ENCODE data around the gene KIF7. TPM values are rescaled to one million over a fixed set of nuclear protein-coding genes. Genes with fewer than 3 reads are reported as not detected.

KIF7 gene
- total RNA-seq, 4 donors from 2014 or later: 6.8 to 10.1 (median 8.3) TPM

- no peaks in the 10 kb centered on the region for H3K36me3 ChIP-seq
- DNase-seq: no peak
- H3K27ac ChIP-seq: peak overlapping the region; percentile 78 to 87 (median 81)
- H3K4me3 ChIP-seq (replicated peaks in 1 of 3): no peak overlapping the region
- no peaks in the 10 kb centered on the region for H3K9me3 ChIP-seq
- WGBS, 2 donors: 83 to 95% methylated on average over 2 to 3 of the region's 8 CpGs
- H3K4me1 ChIP-seq: peaks cover 18 to 29% of the 10 kb centered on the region in 2 donors
- no peaks in the 10 kb centered on the region for H3K27me3 ChIP-seq
- TF ChIP-seq POLR2A (IDR thresholded peaks at IDR 0.05): no peak
- TF ChIP-seq CTCF (IDR thresholded peaks at IDR 0.05): no peak
- intact Hi-C loops (cut with DNase I): no loop called here
Measured at GRCh38 chr15:89666184-89666857, 11.1 kb upstream of the KIF7 start.

- peak overlapping the region; percentile 78 to 87 (median 81) for H3K27ac ChIP-seq
- H3K27me3 ChIP-seq: no peaks in the 10 kb centered on the region
- TF ChIP-seq CTCF (IDR thresholded peaks at IDR 0.05): no peak
- TF ChIP-seq POLR2A (IDR thresholded peaks at IDR 0.05): peak in 1 of 2 donors; percentile 35
- peak overlapping the region in 1 of 3 donors; percentile 25 for H3K4me3 ChIP-seq (replicated peaks in 1 of 3)
- DNase-seq: peak; percentile 48 to 50
- WGBS, 2 donors: 1 to 12% methylated on average over 15 to 25 of the region's 72 CpGs
- intact Hi-C loops (cut with DNase I): no loop called here
- no peaks in the 10 kb centered on the region for H3K36me3 ChIP-seq
- H3K9me3 ChIP-seq: no peaks in the 10 kb centered on the region
- H3K4me1 ChIP-seq: peaks cover 18 to 29% of the 10 kb centered on the region in 2 donors
Measured at GRCh38 chr15:89665449-89666181, 10.3 kb upstream of the KIF7 start.

GRCh38 chr15:89664441-89665350, 9.4 kb upstream of the KIF7 start:
- H3K27ac ChIP-seq: peak overlapping the region; percentile 78 to 87 (median 81)
- intact Hi-C loops (cut with DNase I): no loop called here
- H3K27me3 ChIP-seq: no peaks in the 10 kb centered on the region
- TF ChIP-seq POLR2A (IDR thresholded peaks at IDR 0.05) (no peak), CTCF (IDR thresholded peaks at IDR 0.05) (no peak)
- peaks cover 18 to 29% of the 10 kb centered on the region in 2 donors for H3K4me1 ChIP-seq
- no peaks in the 10 kb centered on the region for H3K36me3 ChIP-seq
- whole genome bisulfite sequencing, 2 donors: 55 to 66% methylated on average over 13 of the region's 13 CpGs
- no peaks in the 10 kb centered on the region for H3K9me3 ChIP-seq
- peak overlapping the region in 1 of 3 donors; percentile 25 for H3K4me3 ChIP-seq (replicated peaks in 1 of 3)
- peak; percentile 57 to 64 for DNase-seq

- no peak overlapping the region for H3K4me3 ChIP-seq (replicated peaks in 1 of 3)
- TF ChIP-seq CTCF (IDR thresholded peaks at IDR 0.05): no peak
- no peak for TF ChIP-seq POLR2A (IDR thresholded peaks at IDR 0.05)
- H3K9me3 ChIP-seq: no peaks in the 10 kb centered on the region
- intact Hi-C loops (cut with DNase I): no loop called here
- no peaks in the 10 kb centered on the region for H3K36me3 ChIP-seq
- no peaks in the 10 kb centered on the region for H3K27me3 ChIP-seq
- WGBS, 2 donors: 63 to 75% methylated on average over 11 of the region's 11 CpGs
- peak in 1 of 2 donors; percentile 35 for DNase-seq
- peak overlapping the region; percentile 3 to 48 (median 23) for H3K27ac ChIP-seq
- peaks cover 18 to 29% of the 10 kb centered on the region in 2 donors for H3K4me1 ChIP-seq
Measured at GRCh38 chr15:89662893-89663626, 7.8 kb upstream of the KIF7 start.
